GM12878 (cell line): ENCODE results near the gene ZNF80. TPM values are rescaled to one million over a fixed set of nuclear protein-coding genes. Genes with fewer than 3 reads are reported as not detected.

Source experiments
- ATAC-seq: fragments of 200-7000 bp; cut with Tn5 transposase; 3 replicates; pipeline ENCODE4 v1.9.1; 2020; ENCODE audit warnings: mild to moderate bottlenecking, moderate library complexity
- BruUV-seq: library from RNA; stranded (reverse); fragments of 400-500 nt; replicated peaks from 2 replicates; lab custom pipeline; 2021; lab: Mats Ljungman, UMichigan
- CTCF ChIA-PET: fragments of 300-600 bp; sonication (Branson Sonifier 250); formaldehyde crosslinking; extraction: SDS; loops from one replicate; lab custom pipeline; 2021; ENCODE audit warnings: inconsistent platforms; lab: Yijun Ruan, JAX
- POLR2A ChIA-PET: fragments of 350-600 bp; formaldehyde crosslinking; extraction: SDS; loops from one replicate; lab custom pipeline; 2021; ENCODE audit warnings: inconsistent platforms; lab: Charles Lee
- RAD21 ChIA-PET: fragments of 300-600 bp; sonication (Branson Sonifier 250); formaldehyde crosslinking; loops from one replicate; lab custom pipeline; 2023; ENCODE audit warnings: antibody characterized with exemption; ENCODE audit not compliant: unreplicated experiment; lab: Charles Lee
- SMC1A ChIA-PET: fragments of 300-600 bp; sonication (Branson Sonifier 250); formaldehyde crosslinking; loops from one replicate; lab custom pipeline; 2023; ENCODE audit not compliant: unreplicated experiment, uncharacterized antibody; lab: Charles Lee
- DNase-seq: peaks from one replicate; pipeline ENCODE4 v3.0.0-alpha.2; 2011; ENCODE audit warnings: low read depth, low spot score
- FAIRE-seq: peaks from 3 replicates; lab custom pipeline; 2011; peaks lifted over from hg19 to GRCh38; lab: Jason Lieb, UNC
- H2AFZ ChIP-seq: 2 replicates; pipeline ENCODE4 v1.6.0; 2011; ENCODE audit warnings: low read depth, low read length, control low read depth; ENCODE audit not compliant: control insufficient read depth
- H3K27ac ChIP-seq: 2 replicates; pipeline ENCODE4 v1.5.1; 2011; ENCODE audit warnings: control low read depth; ENCODE audit not compliant: control insufficient read depth, insufficient read depth
- H3K27me3 ChIP-seq, 2 experiments: replicated peaks in 1 of 2; 2 replicates each; pipeline versions ENCODE4 v1.6.0 to v1.6.1; 2011; ENCODE audit warnings: low read length in 1 of 2; ENCODE audit not compliant: control insufficient read depth in 2 of 2, insufficient read depth in 2 of 2
- H3K36me3 ChIP-seq, 2 experiments: 2 replicates each; pipeline ENCODE4 v1.5.1; 2011; ENCODE audit warnings: low read length in 1 of 2; ENCODE audit not compliant: control insufficient read depth in 2 of 2, insufficient read depth in 2 of 2
- H3K4me1 ChIP-seq: 2 replicates; pipeline ENCODE4 v1.6.1; 2011; ENCODE audit warnings: mild to moderate bottlenecking, low read length, moderate library complexity, mixed read lengths; ENCODE audit not compliant: control insufficient read depth, insufficient read depth
- H3K4me2 ChIP-seq: 2 replicates; pipeline ENCODE4 v1.6.0; 2011; ENCODE audit warnings: control low read depth; ENCODE audit not compliant: control insufficient read depth, insufficient read depth
- H3K4me3 ChIP-seq: fragments of 200-600 bp; sonication (generic); 2 replicates; pipeline ENCODE4 v1.5.1; 2016
- H3K79me2 ChIP-seq: 2 replicates; pipeline ENCODE4 v1.6.0; 2011; ENCODE audit warnings: low read length; ENCODE audit not compliant: control insufficient read depth, insufficient read depth
- H3K9ac ChIP-seq: 2 replicates; pipeline ENCODE4 v1.8.0; 2011; ENCODE audit warnings: low read length, control low read depth, mixed read lengths; ENCODE audit not compliant: control insufficient read depth, insufficient read depth
- H3K9me3 ChIP-seq: replicated peaks from 3 replicates; pipeline ENCODE4 v1.5.1; 2011; ENCODE audit warnings: mild to moderate bottlenecking, low read length; ENCODE audit not compliant: control insufficient read depth, insufficient read depth
- H4K20me1 ChIP-seq: 2 replicates; pipeline ENCODE4 v1.6.0; 2011; ENCODE audit not compliant: control insufficient read depth, insufficient read depth
- CUX1 ChIP-seq: IDR thresholded peaks from 2 replicates; pipeline ENCODE4 v1.6.1; 2012; ENCODE audit warnings: improper control_type of control experiment, low read depth, low read length; ENCODE audit not compliant: insufficient replicate concordance
- FOXK2 ChIP-seq: fragments of 450-650 bp; IDR thresholded peaks from 2 replicates; pipeline ENCODE4 v1.6.1; 2017; ENCODE audit warnings: mild to moderate bottlenecking, moderate library complexity
- HDAC2 ChIP-seq: fragments of 200-600 bp; sonication (generic); IDR thresholded peaks from 2 replicates; pipeline ENCODE4 v1.6.1; 2017
- JUNB ChIP-seq: IDR thresholded peaks from 2 replicates; pipeline ENCODE4 v1.6.1; 2016; ENCODE audit warnings: antibody characterized with exemption, mild to moderate bottlenecking
- MTA2 ChIP-seq: fragments of 450-650 bp; IDR thresholded peaks from 2 replicates; pipeline ENCODE4 v1.6.1; 2016; ENCODE audit warnings: low read depth, mild to moderate bottlenecking, moderate library complexity
- MXI1 ChIP-seq: fragments of 150-350 bp; IDR thresholded peaks from 2 replicates; pipeline ENCODE4 v1.6.1; 2011; ENCODE audit warnings: low read depth, mild to moderate bottlenecking, inconsistent platforms, low read length, improper control_type of control experiment
- MYB ChIP-seq: fragments of 150-350 bp; IDR thresholded peaks from 2 replicates; pipeline ENCODE4 v1.6.1; 2014; ENCODE audit warnings: mild to moderate bottlenecking, low read depth, low read length, borderline replicate concordance
- POLR2AphosphoS5 ChIP-seq: IDR thresholded peaks from 2 replicates; pipeline ENCODE4 v1.6.1; 2011; ENCODE audit warnings: mild to moderate bottlenecking, low read length, inconsistent platforms
- POU2F2 ChIP-seq: IDR thresholded peaks from 3 replicates; pipeline ENCODE4 v1.6.1; 2011; ENCODE audit warnings: low read depth, mild to moderate bottlenecking, low read length, borderline replicate concordance
- RAD51 ChIP-seq: fragments of 450-650 bp; IDR thresholded peaks from 2 replicates; pipeline ENCODE4 v1.6.1; 2016; ENCODE audit warnings: moderate library complexity, mild to moderate bottlenecking, inconsistent platforms
- RELA ChIP-seq: fragments of 450-650 bp; IDR thresholded peaks from 2 replicates; pipeline ENCODE4 v1.8.0; 2014; ENCODE audit warnings: borderline replicate concordance; ENCODE audit not compliant: partially characterized antibody
- RFX5 ChIP-seq: IDR thresholded peaks from 2 replicates; pipeline ENCODE4 v1.6.1; 2011; ENCODE audit warnings: low read depth, low read length, improper control_type of control experiment
- SMARCA5 ChIP-seq: fragments of 450-650 bp; IDR thresholded peaks from 2 replicates; pipeline ENCODE4 v1.6.1; 2017; ENCODE audit warnings: mild to moderate bottlenecking
- SREBF2 ChIP-seq: IDR thresholded peaks from 2 replicates; pipeline ENCODE4 v1.6.1; 2012; ENCODE audit warnings: mild to moderate bottlenecking, low read length
- SUPT20H ChIP-seq: IDR thresholded peaks from 2 replicates; pipeline ENCODE4 v1.6.1; 2011; ENCODE audit warnings: low read depth, mild to moderate bottlenecking, low read length, moderate library complexity, borderline replicate concordance; ENCODE audit not compliant: control insufficient read depth
- TARDBP ChIP-seq: IDR thresholded peaks from 2 replicates; pipeline ENCODE4 v1.6.1; 2016; ENCODE audit warnings: borderline replicate concordance
- ZSCAN29 ChIP-seq: fragments of 450-650 bp; IDR thresholded peaks from 2 replicates; pipeline ENCODE4 v1.6.1; 2017; ENCODE audit warnings: mild to moderate bottlenecking, moderate library complexity
- WGBS: methylation state at CpG from one replicate; pipeline ENCODE4 v1.1.6; 2016; ENCODE audit warnings: low lambda C conversion rate; ENCODE audit not compliant: insufficient replicate concordance, insufficient coverage; ENCODE audit errors: missing lambda C conversion rate; 5-methylcytosine and 5-hydroxymethylcytosine counted together
- in situ Hi-C: fragments of 300-500 bp; cut with MboI; formaldehyde crosslinking; loops from 9 replicates; pipeline ENCODE4 v1.14.3; 2018; ENCODE audit warnings: mixed read lengths
- intact Hi-C: fragments of 100-400 bp; cut with micrococcal nuclease; formaldehyde crosslinking; loops from one replicate; pipeline ENCODE4 v1.14.2; 2022; ENCODE audit not compliant: unreplicated experiment
- polyA plus RNA-seq, 11 experiments: library from polyadenylated mRNA; depleted of rRNA in 4 of 11; unstranded in 6 of 11; stranded (reverse) in 5 of 11; fragments of >200 nt; fragmentation: Nextera tagmentation in 4 of 11; fragmentation: Illumina TruSeq in 1 of 11; extraction: Ambion mirVana in 4 of 11; extraction: Trizol in 1 of 11; gene quantifications; 1 replicate in 1 of 11; 2 replicates in 10 of 11; pipeline versions ENCODE4 v1.2.1 to v1.2.3, GENCODE V29; 2011 to 2016; ENCODE audit warnings: inconsistent platforms in 2 of 11, missing spikeins in 2 of 11, low read depth in 1 of 11
- total RNA-seq, 4 experiments: library from RNA; depleted of rRNA in 3 of 4; stranded (reverse); fragments of >200 nt in 3 of 4; fragmentation: Illumina TruSeq in 1 of 4; extraction: Trizol in 1 of 4; gene quantifications; 2 replicates each; pipeline versions ENCODE4 v1.2.1 to v1.2.3, GENCODE V29; 2013 to 2021
- TF ChIP-seq, protein P1 (sequence below): IDR thresholded peaks from 2 replicates; pipeline ENCODE4 v1.6.1; 2012; ENCODE audit warnings: low read length, inconsistent platforms

Gene ZNF80
- total and polyA plus RNA-seq, 10 of the 15 experiments (the other 5 are each of a cell fraction or from before 2014, with no cell fraction given) = not detected

GRCh38 chr3:114270019-114270418 is 32.6 kb upstream of the ZNF80 start:
- Histone ChIP-seq H3K9ac (no peak overlapping the region), H4K20me1 (no peaks in the 10 kb centered on the region), H3K4me3 (no peak overlapping the region), H2AFZ (no peak overlapping the region), H3K27me3 (no peaks in the 10 kb centered on the region), H3K4me1 (no peaks in the 10 kb centered on the region), H3K79me2 (no peaks in the 10 kb centered on the region), H3K9me3 (peaks cover 2% of the 10 kb centered on the region; the same call in 2 of the 3 replicates), H3K4me2 (no peak overlapping the region), H3K27ac (no peak overlapping the region), H3K36me3 (no peaks in the 10 kb centered on the region)
- ATAC-seq (no peak), FAIRE-seq (no peak), DNase-seq (no peak)
- SMC1A ChIA-PET = interaction anchor here (0.7 to 1.2 kb wide), 3 partner anchors 11 to 96 kb away, joined by 3 to 5 read pairs (median 3); no protein-coding TSS in a partner anchor
- 51% methylated on average over 2 of the region's 2 CpGs for WGBS
- CTCF ChIA-PET = interaction anchor here (1.0 to 1.9 kb wide), 2 partner anchors 20 to 115 kb away, joined by 3 to 4 read pairs; no protein-coding TSS in a partner anchor
- no TSS peak for BruUV-seq
- in situ Hi-C loops (no loop called here), intact Hi-C loops (no loop called here)
- POLR2A ChIA-PET = no interaction called here
- RAD21 ChIA-PET = no interaction called here
- TF ChIP-seq POU2F2 (no peak), MYB (no peak), POLR2AphosphoS5 (no peak), RELA (no peak), MXI1 (no peak), TARDBP (no peak), JUNB (no peak), RAD51 (no peak), SREBF2 (no peak), SMARCA5 (no peak), FOXK2 (no peak), MTA2 (no peak), RFX5 (no peak), CUX1 (no peak), SUPT20H (no peak), HDAC2 (no peak), ZSCAN29 (no peak)
- TF ChIP-seq, protein P1, sequence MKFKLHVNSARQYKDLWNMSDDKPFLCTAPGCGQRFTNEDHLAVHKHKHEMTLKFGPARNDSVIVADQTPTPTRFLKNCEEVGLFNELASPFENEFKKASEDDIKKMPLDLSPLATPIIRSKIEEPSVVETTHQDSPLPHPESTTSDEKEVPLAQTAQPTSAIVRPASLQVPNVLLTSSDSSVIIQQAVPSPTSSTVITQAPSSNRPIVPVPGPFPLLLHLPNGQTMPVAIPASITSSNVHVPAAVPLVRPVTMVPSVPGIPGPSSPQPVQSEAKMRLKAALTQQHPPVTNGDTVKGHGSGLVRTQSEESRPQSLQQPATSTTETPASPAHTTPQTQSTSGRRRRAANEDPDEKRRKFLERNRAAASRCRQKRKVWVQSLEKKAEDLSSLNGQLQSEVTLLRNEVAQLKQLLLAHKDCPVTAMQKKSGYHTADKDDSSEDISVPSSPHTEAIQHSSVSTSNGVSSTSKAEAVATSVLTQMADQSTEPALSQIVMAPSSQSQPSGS = no peak
